Right renal pelvis (tissue), 4 donors: Measurements from ENCODE around the gene ATPAF2. TPM values are rescaled to one million over a fixed set of nuclear protein-coding genes. Genes with fewer than 3 reads are reported as not detected.
"Not testable (repeated sequence)": the region's sequence is repeated elsewhere in the genome, so short reads cannot be mapped to it uniquely, and the experiment has no call there.

ENCODE experiments used
- DNase-seq, 4 donors: peaks; one replicate each; pipeline ENCODE4 v3.0.0-alpha.2; 2013; ENCODE audit warnings: low read depth in 4 of 4, low spot score in 3 of 4, missing footprints in 1 of 4
- polyA plus RNA-seq, 4 donors: library from polyadenylated mRNA; unstranded; fragments of 120-200 nt; gene quantifications; one replicate each; pipeline ENCODE4 v1.2.1, GENCODE V29; 2013; ENCODE audit not compliant: insufficient read length in 4 of 4

Gene ATPAF2
- polyA plus RNA-seq, 4 donors: 20.4 to 32.4 (median 27.8) TPM

GRCh38 chr17:18015593-18015992 lies 23.4 kb downstream of the ATPAF2 start:
- DNase-seq: no peak

DNA sequence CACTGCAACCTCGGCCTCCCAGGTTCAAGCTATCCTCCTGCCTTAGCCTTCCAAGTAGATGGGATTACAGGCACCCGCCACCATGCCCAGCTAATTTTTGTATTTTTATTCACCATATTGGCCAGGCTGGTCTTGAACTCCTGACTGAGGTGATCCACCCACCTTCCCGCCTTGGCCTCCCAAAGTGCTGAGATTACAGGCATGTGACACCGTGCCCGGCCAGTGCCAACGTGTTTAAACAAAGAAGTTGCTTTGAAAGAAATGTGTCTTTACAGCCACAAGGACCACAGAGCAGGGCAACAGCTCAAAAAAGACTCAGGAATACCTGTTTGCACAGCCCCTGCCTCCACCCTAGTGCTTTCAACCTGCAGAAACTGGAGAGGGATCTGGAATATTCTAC lies 25.0 kb downstream of the ATPAF2 start:
- DNase-seq: no peak

GRCh38 chr17:18011286-18011685 lies 27.7 kb downstream of the ATPAF2 start:
- no peak for DNase-seq

GRCh38 chr17:18009609-18010420 lies 29.2 kb downstream of the ATPAF2 start:
- DNase-seq: no peak

DNA sequence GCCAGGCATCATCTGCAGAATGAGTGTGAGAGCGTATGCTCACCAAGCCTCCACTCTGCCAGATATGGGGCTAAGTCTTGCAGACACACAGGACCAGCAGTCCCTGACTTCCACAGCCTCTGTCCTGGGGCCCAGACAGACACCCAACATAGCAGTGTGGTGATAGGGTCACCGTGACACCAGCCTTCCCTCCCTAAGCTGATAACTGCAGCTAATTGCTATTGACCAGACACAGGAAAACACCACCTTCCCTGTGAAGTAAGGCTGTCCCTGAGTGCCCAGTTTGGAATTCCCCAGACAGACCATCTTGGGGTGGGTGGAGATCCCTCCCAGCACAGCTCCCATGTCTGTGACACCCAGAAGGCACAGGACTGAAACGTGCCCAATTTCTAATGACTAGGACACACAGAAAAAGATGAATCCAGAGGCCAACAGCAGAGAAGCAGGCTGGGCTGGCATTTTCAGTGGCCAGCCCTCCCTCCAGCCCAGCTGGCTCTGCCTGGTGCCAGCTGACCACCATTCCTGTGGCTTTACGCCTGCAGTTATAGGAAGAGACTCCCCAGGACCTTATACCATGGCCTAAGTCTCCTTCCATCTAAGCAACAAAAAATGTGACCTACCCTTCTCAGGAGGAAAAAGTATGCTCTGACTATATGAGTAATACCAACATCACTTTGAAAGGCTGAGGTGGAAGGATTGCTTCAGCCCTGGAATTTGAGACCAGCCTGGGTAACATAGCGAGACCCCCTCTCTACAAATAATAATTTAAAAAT lies 30.3 kb downstream of the ATPAF2 start:
- DNase-seq: no peak

GRCh38 chr17:18006495-18007239 lies 32.3 kb downstream of the ATPAF2 start:
- DNase-seq: no peak

DNA sequence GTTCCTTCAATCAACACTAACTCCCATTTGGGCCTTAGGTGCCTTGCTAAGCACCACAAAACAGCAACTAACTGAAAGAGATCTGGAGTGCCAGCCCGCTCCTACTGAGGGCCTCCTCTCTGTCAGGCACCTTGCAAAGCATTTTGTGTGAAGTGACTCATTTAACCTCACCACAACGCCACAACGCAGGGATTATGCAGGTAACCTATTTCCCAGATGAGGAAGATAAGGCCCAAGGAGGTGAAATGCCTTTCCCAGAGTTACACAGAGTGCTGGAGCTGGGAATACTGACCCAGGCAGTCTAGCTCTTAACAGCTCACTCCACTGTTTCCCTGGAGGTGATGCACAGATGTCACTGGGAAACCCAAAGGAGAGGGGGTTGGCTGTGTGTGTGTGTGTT lies 33.5 kb downstream of the ATPAF2 start:
- no peak for DNase-seq

- DNase-seq: no peak
Measured at GRCh38 chr17:18004884-18005305, 34.1 kb downstream of the ATPAF2 start.

DNA sequence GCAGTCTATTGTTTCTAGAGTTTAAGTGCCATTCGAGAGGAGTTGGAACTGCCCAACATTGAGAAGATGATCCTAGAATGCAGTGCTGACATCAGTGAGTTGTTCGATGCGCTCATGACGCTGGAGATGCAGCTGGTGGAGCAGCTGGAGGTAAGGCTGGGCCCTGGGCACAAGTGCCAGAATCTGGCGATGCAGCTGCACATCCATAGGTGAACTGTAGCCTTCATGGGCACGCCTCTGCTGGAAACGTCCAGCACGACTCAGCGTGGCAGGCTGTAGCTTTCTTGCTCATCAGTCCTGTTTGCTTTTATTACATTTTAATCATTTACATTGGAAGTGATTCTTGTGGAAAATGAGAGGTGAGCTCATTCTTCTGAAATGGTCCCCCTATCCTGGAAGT lies 34.6 kb downstream of the ATPAF2 start:
- no peak for DNase-seq

DNA sequence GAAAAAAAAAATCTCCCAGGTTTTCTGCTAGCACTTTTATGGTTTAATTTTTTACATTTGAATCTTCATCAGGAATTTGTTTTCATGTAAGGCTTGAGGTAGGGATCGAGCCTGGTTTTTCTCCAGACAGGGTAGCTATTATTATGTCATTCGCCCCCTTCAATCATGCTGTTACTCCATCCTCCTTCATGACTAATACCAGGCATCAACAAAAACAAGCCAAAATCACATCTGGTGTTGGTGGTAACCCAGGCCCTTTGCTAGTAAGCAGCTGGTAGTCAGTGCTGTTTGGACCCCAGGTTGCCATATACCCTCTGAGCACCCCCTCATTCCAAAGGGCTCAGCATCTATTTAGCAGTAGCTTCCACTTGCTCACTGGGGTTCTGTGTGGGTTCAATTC lies 36.8 kb downstream of the ATPAF2 start:
- no peak for DNase-seq

DNA sequence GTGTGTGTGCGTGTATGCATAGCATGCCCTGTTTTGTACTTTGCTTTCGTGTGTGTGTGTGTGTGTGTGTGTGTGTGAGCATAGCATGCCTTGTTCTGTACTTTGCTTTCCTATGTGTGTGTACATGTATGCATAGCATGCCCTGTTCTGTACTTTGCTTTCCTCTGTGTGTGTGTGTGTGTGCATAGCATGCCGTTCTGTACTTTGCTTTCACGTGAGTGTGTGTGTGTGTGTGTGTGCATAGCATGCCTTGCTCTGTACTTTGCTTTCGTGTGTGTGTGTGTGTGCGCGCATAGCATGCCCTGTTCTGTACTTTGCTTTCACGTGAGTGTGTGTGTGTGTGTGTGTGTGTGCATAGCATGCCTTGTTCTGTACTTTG lies 38.9 kb downstream of the ATPAF2 start:
- DNase-seq: no peak

- no peak for DNase-seq
Measured at GRCh38 chr17:17999364-18000029, 39.5 kb downstream of the ATPAF2 start.

GRCh38 chr17:17998934-17999333 lies 40.0 kb downstream of the ATPAF2 start:
- no peak for DNase-seq

GRCh38 chr17:17995887-17996286 lies 43.1 kb downstream of the ATPAF2 start:
- not testable (repeated sequence) for DNase-seq

DNA sequence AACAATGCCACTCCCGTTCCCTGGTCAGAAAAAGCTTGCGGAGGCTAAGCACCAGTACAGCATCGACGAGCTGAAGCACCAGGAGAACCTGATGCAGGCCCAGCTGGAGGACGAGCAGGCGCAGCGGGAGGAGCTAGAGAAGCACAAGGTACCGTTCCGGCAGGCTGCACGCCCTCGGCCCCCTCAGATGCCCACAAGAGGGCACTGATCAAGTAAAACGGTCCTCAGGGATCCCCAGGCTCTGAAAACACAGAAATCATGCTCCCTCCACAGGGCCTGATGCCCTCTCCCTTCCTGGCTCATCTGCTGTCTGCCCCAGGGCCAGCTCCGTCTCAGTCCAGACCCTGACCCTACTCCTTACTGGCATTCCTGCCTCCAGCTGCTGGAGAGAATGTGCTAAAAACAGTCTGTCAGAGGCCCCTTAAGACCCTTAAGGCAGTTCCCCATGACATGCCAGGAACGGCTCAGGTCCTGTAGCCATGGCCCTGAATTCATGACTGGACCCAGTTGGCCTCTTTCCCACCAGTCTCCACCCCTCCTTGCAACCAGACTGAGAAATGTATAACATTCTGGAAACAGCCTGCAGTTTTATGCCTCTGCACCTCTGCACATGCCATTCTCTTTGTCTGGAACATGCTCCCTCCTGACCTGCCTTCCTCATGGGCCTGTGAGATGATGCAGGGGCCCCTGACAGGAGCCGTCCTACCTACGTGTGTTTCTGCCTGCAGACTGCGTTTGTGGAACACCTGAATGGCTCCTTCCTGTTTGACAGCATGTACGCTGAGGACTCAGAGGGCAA lies 44.5 kb downstream of the ATPAF2 start:
- no peak for DNase-seq

DNA sequence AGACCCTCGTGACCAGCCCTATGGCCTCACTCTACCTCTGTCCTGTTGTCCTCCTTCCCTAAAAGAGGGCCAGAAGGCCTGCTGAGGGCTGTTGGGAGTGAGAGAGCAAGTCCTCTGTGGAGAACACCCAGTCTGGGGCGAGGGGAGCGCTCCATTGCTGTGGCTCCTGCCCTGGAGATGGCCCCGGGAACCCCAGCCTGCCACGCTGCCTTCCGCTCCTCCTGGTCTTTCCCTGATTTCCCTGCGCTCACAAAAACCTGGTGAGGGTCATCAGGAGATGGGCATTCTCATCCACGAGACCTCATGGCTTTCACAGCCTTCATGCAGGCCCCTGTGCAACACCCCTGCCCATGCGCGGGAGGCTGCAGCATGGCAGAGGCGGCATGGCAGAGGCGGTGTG lies 45.1 kb downstream of the ATPAF2 start:
- DNase-seq: no peak

- DNase-seq: no peak
Measured at GRCh38 chr17:17993366-17993765, 45.6 kb downstream of the ATPAF2 start.

- DNase-seq: no peak
Measured at GRCh38 chr17:17990282-17990681, 48.7 kb downstream of the ATPAF2 start.

GRCh38 chr17:17989618-17990017 lies 49.4 kb downstream of the ATPAF2 start:
- DNase-seq: no peak

GRCh38 chr17:17989081-17989480 lies 49.9 kb downstream of the ATPAF2 start:
- DNase-seq: no peak
